22Rv1 (cell line): ENCODE data around the gene CEP89.

Source experiments
- H3K27ac ChIP-seq: fragments of 450-650 bp; 2 replicates; pipeline ENCODE4 v1.5.1; 2017
- ZFX ChIP-seq: fragments of 450-650 bp; IDR thresholded peaks from 2 replicates; pipeline ENCODE4 v1.6.1; 2017; ENCODE audit warnings: antibody characterized with exemption, borderline replicate concordance
- TF ChIP-seq, protein P1 (sequence below): fragments of 450-650 bp; IDR thresholded peaks from 2 replicates; pipeline ENCODE4 v1.5.1; 2017; ENCODE audit warnings: mild to moderate bottlenecking

Gene CEP89

DNA sequence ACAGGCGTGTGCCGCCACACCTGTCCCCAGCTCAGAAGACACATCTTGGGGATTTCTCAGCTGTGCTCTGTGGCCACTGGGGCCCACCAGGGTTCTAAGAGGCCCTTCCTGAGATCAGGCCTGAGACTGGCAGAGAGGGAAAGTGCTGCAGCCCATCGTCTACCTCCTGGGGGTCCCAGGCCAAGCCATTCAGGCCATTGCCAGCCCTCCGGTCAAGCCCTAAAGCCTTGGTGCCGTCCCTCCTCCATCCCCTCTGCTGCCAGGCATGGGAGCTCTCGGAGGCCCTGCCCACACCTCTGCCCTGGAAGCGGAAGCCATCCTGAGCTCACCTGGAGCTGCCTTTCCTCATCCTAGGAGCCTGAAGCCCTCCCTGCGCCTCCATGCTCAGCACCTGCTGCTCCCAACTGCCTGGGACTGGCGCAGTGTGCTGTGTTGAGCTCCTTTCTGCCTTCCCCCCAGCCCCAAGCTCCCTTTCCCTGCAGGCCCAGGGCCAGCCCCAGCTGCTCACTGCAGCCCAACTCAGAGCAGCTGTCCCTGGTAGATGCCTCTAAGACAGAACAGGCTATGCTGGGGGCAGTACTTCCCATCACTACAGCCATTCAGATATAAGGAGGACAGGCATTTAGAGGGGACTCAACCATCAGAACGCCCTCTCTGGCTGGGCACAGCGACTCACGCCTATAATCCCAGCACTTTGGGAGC, 105.0 kb downstream of the CEP89 start:
- H3K27ac ChIP-seq: no peak overlapping the region
- TF ChIP-seq ZFX: no peak
- TF ChIP-seq, protein P1, sequence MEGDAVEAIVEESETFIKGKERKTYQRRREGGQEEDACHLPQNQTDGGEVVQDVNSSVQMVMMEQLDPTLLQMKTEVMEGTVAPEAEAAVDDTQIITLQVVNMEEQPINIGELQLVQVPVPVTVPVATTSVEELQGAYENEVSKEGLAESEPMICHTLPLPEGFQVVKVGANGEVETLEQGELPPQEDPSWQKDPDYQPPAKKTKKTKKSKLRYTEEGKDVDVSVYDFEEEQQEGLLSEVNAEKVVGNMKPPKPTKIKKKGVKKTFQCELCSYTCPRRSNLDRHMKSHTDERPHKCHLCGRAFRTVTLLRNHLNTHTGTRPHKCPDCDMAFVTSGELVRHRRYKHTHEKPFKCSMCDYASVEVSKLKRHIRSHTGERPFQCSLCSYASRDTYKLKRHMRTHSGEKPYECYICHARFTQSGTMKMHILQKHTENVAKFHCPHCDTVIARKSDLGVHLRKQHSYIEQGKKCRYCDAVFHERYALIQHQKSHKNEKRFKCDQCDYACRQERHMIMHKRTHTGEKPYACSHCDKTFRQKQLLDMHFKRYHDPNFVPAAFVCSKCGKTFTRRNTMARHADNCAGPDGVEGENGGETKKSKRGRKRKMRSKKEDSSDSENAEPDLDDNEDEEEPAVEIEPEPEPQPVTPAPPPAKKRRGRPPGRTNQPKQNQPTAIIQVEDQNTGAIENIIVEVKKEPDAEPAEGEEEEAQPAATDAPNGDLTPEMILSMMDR: no peak

DNA sequence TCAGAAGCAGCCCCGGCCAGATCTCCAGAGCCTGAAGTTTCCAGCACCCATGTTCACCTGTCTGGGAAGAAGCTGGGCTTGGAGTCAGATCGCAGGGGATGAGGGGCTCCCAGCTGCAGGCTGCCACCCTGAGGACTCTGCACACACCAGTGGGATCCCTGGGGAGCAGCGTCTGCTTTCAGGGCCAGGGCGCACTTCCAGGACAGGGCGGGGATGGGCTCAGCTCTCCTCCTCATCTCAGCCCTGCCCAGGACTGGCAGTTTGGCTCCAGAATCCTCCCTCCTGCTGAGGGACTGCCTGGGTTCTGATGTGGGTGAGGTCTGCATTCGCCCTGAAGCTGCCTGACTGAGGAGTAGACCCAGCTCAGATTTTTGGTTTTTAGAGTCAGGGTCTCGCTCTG, 105.7 kb downstream of the CEP89 start:
- TF ChIP-seq, protein P1: no peak
- TF ChIP-seq ZFX: no peak
- H3K27ac ChIP-seq: no peak overlapping the region

DNA sequence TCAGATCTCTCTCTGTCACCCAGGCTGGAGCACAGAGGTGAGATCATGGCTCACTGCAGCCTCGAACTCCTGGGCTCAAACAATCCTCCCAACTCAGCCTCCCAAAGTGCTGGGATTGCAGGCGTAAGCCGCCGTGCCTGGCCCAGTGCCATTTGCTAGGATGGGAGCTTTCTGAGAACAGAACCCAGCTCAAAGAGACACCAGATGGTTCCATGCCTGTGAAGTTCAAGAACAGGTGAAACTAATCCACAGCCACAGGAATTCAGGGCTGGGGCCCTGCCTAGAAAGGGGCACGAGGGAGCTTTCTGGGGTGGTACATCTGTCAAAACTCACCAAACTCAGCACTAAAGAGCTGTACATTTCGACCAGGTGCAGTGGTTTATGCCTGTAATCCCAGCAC, 106.4 kb downstream of the CEP89 start:
- TF ChIP-seq, protein P1: no peak
- no peak for TF ChIP-seq ZFX

DNA sequence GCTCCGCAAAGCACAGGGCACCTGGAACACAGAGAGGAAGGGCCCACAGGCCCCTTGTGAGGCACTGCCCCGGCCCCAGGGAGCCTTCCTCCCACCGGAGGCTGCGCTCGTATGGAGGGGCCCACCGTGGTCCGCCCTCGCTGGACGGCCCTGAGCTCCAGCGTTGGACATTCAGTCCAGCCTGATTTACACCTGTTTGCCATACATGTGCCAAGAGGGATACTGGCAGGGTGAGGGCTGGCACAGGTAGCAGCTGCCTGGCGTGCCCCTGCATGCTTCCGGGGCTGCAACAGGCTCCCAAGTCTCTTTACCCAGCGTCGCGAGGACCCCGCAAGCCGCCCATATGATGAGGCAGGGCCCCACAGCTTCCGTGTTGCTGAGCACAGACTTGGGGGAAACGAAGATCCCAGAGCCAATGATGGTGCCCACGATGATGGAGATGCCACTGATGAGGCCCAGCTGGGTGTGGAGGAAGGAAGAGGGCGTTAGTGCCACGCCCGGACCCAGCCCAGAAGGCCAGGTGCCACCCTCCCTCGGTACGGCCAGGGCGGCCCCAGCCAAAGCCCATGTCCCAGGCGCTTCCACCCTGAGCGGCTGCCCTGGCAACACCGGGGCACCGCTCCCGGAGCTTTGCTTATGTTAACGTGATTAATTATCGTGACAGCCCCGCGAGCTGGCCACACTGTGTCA, 107.3 kb downstream of the CEP89 start:
- H3K27ac ChIP-seq: no peak overlapping the region
- no peak for TF ChIP-seq ZFX
- TF ChIP-seq, protein P1: no peak

More for the DNA sequence above, 106.4 kb downstream of the CEP89 start:
- H3K27ac ChIP-seq: no peak overlapping the region

DNA sequence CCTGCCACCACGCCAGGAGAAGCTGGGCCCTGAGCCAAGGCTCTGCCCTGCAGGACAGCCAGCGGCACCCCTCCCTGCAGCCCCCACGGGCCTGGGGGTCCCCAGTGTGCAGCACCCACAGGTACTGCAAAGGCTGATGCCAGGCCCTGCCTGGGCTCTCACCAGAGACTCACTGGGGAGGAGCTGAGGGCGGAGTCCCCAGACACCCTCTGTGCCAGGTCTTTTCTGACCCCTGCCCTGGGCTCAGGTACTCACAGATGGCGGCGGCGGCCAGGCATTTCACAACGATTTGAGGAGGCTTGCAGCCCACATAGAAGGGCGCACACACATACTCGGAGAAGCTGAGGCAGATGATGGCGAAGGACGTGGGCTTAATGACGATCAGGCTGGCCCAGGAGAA, 107.9 kb downstream of the CEP89 start:
- H3K27ac ChIP-seq: no peak overlapping the region
- TF ChIP-seq ZFX: no peak
- TF ChIP-seq, protein P1: no peak

DNA sequence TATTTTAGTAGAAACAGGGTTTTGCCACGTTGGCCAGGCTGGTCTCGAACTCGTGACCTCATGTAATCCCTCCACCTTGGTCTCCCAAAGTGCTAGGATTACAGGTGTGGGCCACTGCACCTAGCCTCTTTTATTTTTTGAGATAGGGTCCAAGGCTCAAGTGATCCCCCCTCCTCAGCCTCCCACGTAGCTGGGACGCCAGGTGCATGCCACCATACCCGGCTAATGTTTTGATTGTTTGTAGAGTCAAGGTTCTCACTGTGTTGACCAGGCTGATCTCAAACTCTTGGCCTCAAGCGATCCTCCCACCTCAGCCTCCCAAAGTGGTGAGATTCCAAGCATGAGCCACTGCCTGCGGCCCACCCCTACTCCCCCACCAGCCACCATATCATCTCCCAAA, 108.5 kb downstream of the CEP89 start:
- no peak for TF ChIP-seq ZFX
- TF ChIP-seq, protein P1: no peak
- H3K27ac ChIP-seq: no peak overlapping the region

DNA sequence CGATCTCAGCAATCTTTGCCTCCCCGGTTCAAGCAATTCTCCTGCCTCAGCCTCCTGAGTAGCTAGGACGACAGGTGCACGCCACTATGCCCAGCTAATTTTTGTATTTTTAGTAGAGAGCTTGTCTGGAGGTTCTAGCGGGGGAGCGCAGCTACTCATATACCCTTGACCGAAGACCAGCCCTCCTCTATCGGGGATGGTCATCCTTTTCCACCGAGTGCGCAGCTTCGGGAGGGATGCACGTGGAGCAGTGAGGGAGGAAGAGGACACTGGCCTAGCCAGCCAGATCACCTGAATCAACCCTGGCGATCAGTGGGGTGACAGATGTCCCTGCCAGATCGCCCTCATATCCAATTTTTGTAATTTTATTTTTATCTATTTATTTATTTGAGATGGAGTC, 109.0 kb downstream of the CEP89 start:
- no peak overlapping the region for H3K27ac ChIP-seq
- TF ChIP-seq ZFX: no peak
- TF ChIP-seq, protein P1: no peak
